HG03460 (cell line): ENCODE measurements around the gene FXR2.

Source experiments
- ATAC-seq: cut with Tn5 transposase; IDR thresholded peaks from one replicate; pipeline ENCODE4 v1.9.1; 2021; ENCODE audit not compliant: unreplicated experiment

Gene FXR2

DNA sequence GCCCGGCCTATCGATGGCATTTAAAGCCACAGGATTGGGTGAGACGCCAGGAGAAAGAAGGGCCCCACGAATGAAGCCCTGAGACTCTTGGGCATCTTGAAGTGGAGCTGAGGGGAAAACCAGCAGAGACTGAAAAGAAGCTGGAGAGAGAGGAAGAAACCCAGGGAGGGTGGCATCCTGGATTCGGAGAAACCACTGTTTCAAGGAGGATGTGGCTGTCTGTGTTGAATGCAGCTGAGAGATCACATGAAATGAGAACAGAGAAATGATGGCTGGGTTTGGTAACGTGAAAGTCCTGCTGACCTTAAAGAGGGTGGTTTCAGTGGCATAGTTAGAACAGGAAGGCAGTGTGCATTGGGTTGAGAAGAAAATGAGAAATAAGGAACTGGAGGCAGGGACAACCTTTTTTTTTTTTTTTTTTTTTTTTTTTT, 62.1 kb downstream of the FXR2 start:
- peak; percentile 69 for ATAC-seq

- no peak for ATAC-seq
Measured at GRCh38 chr17:7551396-7551795, 63.3 kb downstream of the FXR2 start.

DNA sequence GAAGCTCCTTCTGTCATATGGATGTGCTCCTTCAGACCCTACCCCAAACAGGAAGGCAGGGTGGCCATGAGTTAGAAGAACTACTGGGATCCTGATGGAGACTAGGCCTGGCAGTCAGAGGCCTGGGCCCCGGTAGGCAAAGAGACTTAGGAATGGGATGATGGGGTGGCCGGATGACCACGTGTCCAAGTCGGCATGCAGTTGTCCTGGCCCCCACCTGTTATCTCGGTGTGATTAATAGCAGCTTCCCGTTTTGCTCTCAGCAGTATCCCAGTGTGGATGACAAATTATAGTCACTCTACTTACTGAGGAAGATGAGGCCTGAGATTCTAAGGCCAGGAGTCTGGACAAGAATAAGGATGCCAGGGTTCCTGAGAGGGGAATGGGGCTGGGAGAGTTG, 64.4 kb downstream of the FXR2 start:
- no peak for ATAC-seq

GRCh38 chr17:7549401-7550055, 65.2 kb downstream of the FXR2 start:
- no peak for ATAC-seq

DNA sequence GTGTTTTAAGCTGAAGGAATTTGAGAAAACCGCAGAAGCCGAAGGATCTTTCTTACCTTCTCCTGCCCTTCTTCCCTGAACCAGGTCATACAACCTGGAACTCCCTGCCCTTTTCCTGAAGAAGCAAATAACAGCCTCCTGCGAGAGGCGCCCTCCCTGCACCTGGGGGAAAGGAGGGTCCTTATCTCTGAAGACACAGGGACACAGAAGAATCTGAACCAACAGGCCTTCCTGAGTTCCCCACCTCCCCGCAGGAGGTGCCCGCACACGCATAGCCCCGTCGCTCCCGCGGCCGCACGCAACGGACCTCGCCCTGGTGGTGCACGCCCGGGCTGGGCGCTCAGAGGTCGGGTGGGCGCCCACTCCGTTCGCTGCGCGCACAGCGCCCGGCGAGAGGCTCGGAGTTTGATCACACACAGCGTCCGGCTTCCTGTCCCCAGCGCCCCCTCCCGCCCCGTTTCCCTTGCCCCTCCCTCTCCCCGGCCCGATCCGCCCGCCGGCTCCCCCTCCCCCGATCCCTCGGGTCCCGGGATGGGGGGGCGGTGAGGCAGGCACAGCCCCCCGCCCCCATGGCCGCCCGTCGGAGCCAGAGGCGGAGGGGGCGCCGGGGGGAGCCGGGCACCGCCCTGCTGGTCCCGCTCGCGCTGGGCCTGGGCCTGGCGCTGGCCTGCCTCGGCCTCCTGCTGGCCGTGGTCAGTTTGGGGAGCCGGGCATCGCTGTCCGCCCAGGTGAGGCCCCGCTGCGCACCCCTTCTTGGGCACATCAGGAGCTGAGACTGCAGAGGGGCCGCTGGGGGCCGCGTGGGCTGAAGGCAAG, 65.9 kb downstream of the FXR2 start, which contains the start of gene TNFSF12:
Gene TNFSF12, plus strand, starts transcription at position 474 of the 816 bp plus-strand sequence. Its CDS starts 96 bp downstream, at position 570.
- no peak for ATAC-seq

DNA sequence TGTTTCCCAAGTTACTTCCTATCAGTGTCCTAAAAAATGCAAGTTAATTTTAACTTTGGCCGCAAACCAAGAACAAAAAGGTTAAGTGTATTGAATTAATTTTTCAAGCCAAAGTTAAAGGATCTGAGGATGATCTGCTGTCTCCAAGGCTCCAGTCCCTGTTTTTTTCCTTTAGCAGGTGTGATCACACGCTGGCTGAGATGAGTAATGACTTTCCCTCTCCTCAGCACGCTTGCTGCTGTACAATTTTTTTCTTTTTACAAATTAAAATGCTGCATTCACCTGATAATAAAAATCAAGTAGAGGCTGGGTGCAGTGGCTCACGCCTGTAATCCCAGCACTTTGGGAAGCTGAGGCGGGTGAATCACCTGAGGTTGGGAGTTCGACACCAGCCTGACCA, 69.8 kb downstream of the FXR2 start:
- ATAC-seq = no peak
